DMS153 treated with DMSO at 0.1 percent for 48 hours (cell line): ENCODE measurements around the gene TNKS1BP1.
"Not testable (repeated sequence)": the region's sequence is repeated elsewhere in the genome, so short reads cannot be mapped to it uniquely, and the experiment has no call there.

Source experiments
- DNase-seq: peaks from one replicate; lab custom pipeline; 2025; ENCODE audit not compliant: unreplicated experiment; lab: John Stamatoyannopoulos, UW

The TNKS1BP1 gene

GRCh38 chr11:57353852-57354251, 29.1 kb upstream of the TNKS1BP1 start:
- no peak for DNase-seq

- DNase-seq, result no peak
Observed at GRCh38 chr11:57353446-57353845, 28.7 kb upstream of the TNKS1BP1 start.

- DNase-seq, result no peak
Observed at GRCh38 chr11:57353036-57353435, 28.3 kb upstream of the TNKS1BP1 start.

- DNase-seq, result no peak
Observed at GRCh38 chr11:57349491-57350274, 24.9 kb upstream of the TNKS1BP1 start.

GRCh38 chr11:57348636-57349313, 24.0 kb upstream of the TNKS1BP1 start:
- DNase-seq, result no peak

- no peak for DNase-seq
Observed at GRCh38 chr11:57348052-57348451, 23.3 kb upstream of the TNKS1BP1 start.

- DNase-seq, result no peak
Observed at GRCh38 chr11:57347336-57347735, 22.6 kb upstream of the TNKS1BP1 start.

GRCh38 chr11:57345555-57346211, 20.9 kb upstream of the TNKS1BP1 start:
- peak; percentile 83 for DNase-seq

- no peak for DNase-seq
Observed at GRCh38 chr11:57344826-57345225, 20.1 kb upstream of the TNKS1BP1 start.

- DNase-seq, result no peak
Observed at GRCh38 chr11:57343825-57344224, 19.1 kb upstream of the TNKS1BP1 start.

- no peak for DNase-seq
Observed at GRCh38 chr11:57342702-57343101, 17.9 kb upstream of the TNKS1BP1 start.

GRCh38 chr11:57341250-57341808, 16.6 kb upstream of the TNKS1BP1 start:
- DNase-seq, result no peak

GRCh38 chr11:57340039-57340615, 15.4 kb upstream of the TNKS1BP1 start:
- DNase-seq, result no peak

GRCh38 chr11:57339328-57339727, 14.6 kb upstream of the TNKS1BP1 start:
- no peak for DNase-seq

GRCh38 chr11:57338142-57338541, 13.4 kb upstream of the TNKS1BP1 start, which contains the start of gene P2RX3:
P2RX3 (plus strand) TSS chr11:57338352; CDS start chr11:57338551, 199 bp downstream.
- DNase-seq, result no peak

- not testable (repeated sequence) for DNase-seq
Observed at GRCh38 chr11:57336856-57337255, 12.1 kb upstream of the TNKS1BP1 start.

- no peak for DNase-seq
Observed at GRCh38 chr11:57336111-57336666, 11.4 kb upstream of the TNKS1BP1 start.

GRCh38 chr11:57335343-57336110, 10.8 kb upstream of the TNKS1BP1 start, which contains the start of gene SSRP1:
SSRP1 (minus strand) TSS chr11:57335892; CDS start chr11:57335121, 771 bp downstream.
- DNase-seq, result peak; percentile 68

- DNase-seq, result no peak
Observed at GRCh38 chr11:57335023-57335342, 10.2 kb upstream of the TNKS1BP1 start.
